Measurements from ENCODE around the gene ADAMTS14.
A peak's percentile ranks its signal among the peaks of the same experiment; 100 is the strongest.
"Not testable (repeated sequence)": the region's sequence is repeated elsewhere in the genome, so short reads cannot be mapped to it uniquely, and the experiment has no call there.

ADAMTS14 gene

DNA sequence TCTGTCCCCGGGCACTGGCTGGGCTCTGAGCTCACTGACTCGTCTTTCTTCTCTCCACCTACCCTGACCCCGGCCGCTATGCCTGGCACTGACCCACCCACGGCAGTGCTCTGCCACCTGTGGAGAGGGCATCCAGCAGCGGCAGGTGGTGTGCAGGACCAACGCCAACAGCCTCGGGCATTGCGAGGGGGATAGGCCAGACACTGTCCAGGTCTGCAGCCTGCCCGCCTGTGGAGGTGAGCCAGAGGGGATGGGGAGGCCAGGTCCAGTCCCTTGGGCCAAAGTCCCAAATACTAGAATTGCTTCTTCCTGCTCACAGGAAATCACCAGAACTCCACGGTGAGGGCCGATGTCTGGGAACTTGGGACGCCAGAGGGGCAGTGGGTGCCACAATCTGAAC is 85.5 kb downstream of the ADAMTS14 start:
- DNase-seq, result no peak

DNA sequence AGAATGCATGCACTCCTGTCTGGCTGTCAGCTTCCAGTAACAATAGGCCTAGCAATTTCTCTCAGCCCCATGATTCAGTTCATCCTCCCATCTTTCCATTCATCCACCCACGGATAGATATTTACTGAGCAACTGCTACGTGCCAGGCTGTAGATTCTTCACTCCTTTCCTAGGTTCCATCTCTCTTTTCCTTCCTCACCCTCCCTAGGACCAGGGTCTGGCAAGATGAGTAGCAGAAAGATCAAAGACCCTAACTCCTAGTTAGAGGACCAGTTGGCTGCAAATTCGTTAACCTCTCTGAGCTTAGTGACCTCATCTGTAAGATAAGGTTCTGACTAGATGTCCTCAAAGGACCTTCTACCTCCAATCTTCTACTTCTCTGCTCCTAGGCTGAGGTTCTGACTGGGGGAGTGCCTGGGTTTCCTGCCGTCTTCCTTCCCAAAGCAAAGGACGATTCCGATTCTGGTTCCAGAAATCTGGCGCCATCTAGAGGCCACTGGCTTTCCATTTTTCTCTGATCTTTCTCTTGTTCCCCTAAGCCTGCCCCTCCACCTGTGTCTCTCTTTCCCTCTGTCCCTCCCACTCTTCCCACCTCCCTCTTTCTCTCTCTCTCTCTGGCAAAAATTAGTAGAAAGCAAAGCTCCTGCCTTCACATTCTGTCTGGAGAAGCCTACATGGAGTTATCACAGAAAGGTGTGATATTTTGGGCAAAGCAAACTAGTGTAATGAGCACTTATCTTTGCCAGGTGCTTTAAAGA is 86.6 kb downstream of the ADAMTS14 start:
- DNase-seq, result peak; percentile 65 to 68

DNA sequence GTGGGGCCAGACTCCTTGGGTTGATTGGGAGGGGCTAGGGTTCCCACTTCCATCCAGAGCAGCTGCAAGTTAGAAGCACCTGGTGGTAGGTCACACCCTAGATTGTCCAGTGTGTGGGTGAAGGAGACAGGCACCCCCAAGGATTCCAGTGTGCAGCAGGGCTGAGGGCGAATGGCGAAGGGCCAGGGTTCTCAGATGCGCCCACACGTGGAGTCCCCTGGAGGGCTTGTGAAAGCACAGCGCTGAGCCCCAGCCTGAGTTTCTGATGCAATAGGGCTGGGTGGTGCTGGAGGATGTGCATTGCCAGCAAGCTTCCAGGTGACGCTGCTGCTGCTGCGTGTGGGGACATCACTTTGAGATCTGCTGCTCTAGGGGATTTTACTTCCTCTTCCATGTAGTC is 87.5 kb downstream of the ADAMTS14 start:
- peak in 1 of 2 experiments; percentile 1 for DNase-seq

DNA sequence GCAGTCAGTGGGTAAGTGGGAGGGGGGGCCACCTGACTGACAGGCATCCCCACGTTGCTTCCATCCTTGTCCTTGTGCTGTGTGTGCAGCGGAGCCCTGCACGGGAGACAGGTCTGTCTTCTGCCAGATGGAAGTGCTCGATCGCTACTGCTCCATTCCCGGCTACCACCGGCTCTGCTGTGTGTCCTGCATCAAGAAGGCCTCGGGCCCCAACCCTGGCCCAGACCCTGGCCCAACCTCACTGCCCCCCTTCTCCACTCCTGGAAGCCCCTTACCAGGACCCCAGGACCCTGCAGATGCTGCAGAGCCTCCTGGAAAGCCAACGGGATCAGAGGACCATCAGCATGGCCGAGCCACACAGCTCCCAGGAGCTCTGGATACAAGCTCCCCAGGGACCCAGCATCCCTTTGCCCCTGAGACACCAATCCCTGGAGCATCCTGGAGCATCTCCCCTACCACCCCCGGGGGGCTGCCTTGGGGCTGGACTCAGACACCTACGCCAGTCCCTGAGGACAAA is 88.0 kb downstream of the ADAMTS14 start:
- no peak for DNase-seq

DNA sequence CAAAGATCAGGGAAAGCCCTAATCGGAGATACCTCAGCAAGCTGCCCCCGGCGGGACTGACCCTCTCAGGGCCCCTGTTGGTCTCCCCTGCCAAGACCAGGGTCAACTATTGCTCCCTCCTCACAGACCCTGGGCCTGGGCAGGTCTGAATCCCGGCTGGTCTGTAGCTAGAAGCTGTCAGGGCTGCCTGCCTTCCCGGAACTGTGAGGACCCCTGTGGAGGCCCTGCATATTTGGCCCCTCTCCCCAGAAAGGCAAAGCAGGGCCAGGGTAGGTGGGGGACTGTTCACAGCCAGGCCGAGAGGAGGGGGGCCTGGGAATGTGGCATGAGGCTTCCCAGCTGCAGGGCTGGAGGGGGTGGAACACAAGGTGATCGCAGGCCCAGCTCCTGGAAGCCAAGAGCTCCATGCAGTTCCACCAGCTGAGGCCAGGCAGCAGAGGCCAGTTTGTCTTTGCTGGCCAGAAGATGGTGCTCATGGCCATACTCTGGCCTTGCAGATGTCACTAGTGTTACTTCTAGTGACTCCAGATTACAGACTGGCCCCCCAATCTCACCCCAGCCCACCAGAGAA is 88.8 kb downstream of the ADAMTS14 start:
- no peak for DNase-seq

DNA sequence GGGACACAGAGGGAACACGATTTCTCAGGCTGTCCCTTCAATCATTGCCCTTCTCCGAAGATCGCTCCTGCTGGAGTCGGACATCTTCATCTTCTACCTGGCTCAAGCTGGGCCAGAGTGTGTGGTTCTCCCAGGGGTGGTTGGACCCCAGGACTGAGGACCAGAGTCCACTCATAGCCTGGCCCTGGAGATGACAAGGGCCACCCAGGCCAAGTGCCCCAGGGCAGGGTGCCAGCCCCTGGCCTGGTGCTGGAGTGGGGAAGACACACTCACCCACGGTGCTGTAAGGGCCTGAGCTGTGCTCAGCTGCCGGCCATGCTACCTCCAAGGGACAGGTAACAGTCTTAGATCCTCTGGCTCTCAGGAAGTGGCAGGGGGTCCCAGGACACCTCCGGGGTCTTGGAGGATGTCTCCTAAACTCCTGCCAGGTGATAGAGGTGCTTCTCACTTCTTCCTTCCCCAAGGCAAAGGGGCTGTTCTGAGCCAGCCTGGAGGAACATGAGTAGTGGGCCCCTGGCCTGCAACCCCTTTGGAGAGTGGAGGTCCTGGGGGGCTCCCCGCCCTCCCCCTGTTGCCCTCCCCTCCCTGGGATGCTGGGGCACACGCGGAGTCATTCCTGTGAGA is 89.5 kb downstream of the ADAMTS14 start:
- DNase-seq, result no peak

DNA sequence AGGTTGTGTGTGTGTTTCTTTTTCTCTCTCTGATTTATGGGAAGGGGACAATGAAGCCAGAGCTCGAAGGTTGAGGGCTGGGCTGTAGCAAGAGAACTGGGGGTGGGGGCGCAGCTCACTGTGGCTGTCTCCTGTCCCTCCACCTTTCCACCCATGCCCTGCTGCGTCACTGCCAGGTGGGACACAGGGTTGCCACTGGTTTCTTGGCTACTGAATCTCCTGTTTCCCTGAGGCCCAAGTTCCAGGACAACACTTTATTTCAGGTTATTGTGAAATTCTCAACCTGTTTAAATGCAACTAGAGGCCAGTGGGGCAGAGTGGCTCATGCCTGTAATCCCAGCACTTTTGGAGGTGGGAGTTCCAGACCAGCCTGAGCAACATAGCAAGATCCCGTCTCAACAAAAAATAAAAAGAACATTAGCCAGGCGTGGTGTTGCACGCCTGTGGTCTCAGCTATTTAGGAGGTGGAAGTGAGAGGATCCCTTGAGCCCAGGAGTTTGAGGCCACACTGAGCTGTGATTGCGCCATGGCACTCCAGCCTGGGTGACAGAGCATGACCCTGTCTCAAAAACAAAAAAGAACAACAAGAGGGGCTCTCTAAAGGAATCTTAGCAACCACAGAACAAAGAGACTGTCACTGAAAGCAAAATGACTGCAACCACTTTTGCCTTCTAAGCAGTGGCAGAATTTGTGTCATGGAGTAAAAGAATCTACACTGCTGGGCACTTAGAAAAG is 90.3 kb downstream of the ADAMTS14 start:
- DNase-seq, result no peak

DNA sequence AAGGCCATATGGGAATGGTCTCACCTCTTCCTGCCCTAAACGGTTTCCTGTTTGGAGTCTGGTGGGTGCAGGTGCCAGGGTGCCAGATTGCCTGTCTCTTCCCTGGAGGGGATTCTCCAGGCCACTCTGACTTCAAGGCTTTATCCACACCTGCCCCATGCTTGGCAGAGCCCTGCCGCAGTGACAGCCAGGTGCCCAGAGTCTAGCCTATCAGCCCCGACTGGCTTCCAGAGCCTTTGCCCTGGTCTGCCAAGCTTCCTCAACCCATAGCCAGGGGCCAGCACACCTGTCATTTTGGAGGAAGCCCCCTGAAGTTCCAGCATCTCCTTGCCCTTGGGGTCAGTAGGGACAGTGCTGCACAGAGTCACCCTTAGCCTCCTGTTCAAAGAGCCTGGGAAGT is 91.3 kb downstream of the ADAMTS14 start:
- DNase-seq, result peak in 1 of 2 experiments; percentile 4

DNA sequence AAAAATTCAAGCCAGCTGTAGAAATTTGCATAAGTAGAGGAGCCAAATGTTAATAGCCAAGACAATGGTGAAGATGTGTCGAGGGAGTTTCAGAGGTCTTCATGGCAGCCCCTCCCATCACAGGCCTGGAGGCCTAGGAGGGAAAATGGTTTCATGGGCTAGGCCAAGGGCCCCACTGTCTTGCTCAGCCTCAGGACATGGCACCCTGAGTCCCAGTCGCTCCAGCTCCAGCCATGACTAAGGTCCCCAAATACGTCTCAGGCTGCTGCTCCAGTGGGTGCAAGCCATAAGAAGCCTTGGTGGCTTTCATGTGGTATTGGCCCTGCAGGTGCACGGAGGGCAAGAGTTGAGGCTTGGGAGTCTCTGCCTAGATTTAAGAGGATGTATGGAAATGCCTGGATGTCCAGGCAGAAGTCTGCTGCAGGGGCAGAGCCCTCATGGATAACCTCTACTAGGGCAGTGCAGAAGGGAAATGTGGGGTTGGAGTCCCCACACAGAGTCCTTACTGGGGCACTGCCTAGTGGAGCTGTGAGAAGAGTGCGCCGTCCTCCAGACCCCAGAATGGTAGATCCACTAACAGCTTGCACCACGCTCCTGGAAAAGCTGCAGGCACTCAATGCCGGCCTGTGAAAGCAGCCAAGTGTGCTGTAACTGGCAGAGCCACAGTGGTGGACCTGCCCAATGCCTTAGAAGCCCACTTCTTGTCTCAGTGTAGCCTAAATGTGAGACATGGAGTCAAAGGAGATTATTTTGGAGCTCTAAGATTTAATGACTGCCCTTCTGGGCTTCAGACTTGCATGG is 93.7 kb downstream of the ADAMTS14 start:
- no peak for DNase-seq

DNA sequence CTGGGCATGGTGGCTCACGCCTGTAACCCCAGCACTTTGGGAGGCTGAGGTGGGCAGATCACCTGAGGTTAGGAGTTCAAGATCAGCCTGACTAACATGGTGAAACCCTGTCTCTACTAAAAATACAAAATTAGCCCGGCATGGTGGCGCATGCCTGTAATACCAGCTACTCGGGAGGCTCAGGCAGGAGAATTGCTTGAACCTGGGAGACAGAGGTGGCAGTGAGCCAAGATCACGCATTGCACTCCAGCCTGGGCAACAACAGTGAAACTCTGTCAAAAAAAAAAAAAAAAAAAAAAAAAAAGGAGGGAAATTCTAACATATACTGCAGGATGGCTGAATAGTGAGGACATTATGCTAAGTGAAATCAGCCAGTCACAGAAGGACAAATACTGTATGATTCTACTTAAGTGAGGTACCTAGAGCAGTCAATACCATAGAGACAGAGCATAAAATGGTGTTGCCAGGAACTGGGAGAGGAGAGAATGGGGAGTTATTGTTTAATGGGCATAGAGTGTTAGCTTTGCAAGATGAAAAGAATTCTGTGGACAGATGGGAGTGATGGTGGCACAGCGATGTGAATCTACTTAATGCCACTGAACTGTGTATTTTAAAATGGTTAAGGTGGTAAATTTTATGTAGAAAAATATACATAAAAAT is 95.8 kb downstream of the ADAMTS14 start:
- DNase-seq, result not testable (repeated sequence)

DNA sequence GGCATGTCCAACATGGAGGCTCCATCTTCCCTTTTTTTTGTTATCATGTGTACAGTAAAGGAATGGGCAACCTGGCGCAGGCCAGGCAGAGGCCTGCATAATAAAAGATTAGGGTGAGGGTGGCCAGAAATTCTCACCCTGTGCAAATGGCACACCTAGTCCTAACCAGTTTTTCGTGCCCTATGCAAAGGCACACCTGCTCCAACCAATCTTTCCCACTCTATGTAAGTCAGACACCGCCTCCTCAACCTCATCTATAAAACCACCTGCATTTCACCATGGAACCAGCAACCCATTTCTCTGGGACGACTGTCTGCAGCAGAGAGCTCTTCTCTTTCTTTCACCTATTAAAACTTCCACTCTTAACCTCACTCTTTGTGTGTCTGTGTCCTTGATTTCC is 96.8 kb downstream of the ADAMTS14 start:
- DNase-seq, result no peak

DNA sequence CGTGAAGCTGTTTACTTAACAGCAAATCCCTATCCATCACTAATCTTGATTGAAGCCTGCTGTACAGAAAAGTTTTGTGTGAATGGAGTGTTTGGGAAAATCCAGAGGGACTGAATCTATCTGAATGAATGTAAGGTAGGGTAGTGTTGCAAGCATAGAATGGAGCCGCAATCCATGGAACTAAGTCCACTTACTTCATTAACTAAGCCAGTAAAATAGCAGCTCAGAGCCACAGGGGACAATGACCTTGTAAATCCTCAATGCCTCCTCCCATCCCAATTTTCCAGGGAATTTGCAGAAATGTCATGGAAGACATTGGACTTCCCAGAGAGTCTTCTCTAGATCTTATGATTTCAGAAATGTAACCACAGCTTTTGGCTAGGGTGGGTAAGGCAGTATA is 97.7 kb downstream of the ADAMTS14 start:
- DNase-seq, result no peak

DNA sequence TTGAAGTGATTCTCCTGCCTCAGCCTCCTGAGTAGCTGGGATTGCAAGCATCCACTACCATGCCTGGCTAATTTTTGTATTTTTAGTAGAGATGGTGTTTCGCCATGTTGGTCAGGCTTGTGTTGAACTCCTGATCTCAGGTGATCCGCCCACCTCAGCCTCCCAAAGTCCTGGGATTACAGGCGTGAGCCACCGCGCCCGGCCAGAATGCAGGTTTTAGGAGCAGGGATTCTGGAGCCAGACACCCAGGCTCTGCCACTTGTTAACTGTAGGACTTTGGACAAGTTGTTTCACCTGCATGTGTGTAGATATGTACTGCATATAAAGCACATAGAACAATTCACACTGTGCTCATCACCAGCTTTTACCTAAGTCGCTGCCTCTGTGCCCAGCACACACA is 98.2 kb downstream of the ADAMTS14 start:
- DNase-seq, result not testable (repeated sequence)

DNA sequence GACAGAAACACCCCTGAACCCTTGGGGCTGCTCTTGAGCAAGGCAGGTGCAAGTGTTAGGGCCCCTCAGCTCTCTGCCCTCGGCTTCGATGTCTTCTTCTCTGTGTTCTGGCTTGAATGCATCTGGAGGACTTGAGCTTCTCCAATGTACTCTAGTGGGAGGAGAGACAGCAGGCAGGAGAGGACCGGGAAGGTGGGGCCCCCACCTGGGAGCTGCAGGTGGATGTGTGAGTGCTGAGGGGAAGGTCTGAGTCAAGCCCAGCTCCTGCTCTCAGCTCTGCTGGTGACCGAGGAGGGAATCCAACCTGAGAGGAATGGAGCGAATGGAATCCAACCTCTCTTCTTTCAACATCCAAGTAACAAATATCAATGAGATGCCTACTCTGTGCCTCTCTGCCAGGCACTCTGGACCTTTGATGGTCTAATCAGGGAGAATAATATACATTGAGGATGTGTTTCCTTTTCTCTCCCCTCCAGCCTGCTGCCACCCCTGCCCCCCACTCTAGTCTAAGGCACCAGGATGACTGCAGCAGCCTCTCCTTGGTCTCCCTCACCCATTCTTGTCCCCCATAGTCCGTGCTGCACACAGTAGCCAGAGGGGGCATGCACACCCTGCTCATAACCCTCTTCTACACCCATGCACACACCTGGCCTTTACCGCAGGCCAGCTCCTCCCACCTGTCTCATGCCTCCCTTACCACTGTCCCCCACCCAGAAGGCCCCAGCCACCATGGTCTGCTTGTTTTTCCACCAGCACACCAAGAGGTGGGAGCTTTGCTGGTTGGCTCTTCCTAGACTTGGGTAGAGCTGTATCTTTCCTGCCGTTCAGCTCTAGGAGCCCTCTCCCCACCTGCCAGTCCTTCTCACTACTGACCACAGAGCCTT is 99.2 kb downstream of the ADAMTS14 start:
- no peak for DNase-seq

DNA sequence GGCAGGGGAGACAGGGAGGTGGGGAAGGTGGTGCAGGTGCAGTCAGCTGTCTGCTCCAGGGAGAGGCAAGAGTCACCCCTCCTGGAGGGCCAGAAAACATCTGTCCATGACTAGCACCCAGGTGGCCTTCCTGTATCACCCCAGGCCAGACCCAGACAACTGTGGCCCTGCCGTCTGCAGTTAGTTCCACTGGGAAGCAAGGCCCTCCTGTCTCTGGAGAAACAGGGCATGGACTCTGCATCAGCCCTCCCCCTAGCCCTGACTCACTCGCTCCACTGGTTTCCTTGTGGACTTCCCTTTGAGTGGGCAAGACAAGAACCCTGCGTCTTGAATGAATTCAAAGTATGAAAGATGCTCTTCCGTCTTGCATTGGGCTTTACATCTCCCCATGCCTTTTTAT is 100.3 kb downstream of the ADAMTS14 start:
- no peak for DNase-seq

DNA sequence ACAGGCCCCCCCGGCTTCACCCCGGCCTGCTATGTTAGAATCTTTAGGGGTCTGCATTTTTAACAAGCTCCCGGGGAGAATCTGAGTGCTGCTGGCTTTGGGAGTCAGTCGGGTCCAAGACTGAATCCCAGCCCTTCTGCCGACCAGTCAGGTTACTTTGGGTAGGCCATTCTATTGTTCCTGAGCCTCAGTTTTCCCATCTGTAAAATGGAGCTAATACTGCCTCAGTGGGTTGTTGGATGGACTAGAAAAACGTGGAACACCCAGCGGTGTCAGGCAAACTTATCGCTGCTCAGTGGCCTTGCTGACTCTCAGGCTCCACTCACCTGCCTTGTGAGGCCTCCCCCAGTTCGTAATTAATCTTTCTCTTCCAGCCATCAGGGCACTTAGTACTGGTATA is 101.2 kb downstream of the ADAMTS14 start:
- DNase-seq, result no peak

DNA sequence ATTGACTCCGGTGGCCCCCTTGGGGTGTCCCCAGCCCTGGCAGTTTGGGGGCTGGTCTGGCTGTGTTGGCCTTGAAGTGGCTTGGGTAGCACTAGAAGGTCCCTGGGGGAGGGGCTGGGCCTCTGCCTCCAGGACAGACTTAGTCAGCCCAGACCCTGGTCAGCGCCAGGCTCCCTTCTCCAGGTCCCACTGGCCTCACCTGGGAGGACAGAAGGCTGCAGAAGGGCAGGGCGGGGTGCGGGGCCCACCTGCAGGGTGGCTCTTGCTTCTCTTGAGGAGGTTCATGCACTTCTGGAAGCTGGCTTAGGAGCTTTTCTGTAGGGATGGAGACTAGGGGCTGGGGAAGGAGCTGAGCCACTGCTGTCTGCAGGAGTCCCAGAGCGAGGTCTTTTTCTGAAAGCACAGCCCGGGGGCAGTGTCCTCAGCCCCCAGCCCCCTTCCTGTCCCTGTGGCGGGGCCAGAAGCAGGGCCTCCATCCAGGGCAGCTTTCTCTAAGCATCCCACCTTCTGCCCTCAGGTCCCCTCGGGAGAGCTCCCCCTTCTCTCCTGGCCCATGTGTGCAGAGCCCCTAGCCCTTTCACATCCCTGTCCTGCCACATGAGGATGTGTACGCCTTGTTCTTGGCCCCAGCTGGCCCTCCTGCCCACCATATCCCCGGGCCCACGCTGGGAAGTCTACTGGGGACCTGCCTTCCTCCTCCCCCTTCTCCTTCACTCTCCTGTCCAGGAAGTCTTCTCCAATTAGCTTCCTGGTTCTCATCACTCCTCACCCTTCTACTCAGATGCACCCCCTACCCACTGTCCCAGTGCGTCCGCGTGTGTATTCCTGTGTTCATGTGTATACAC is 101.9 kb downstream of the ADAMTS14 start:
- DNase-seq, result no peak

DNA sequence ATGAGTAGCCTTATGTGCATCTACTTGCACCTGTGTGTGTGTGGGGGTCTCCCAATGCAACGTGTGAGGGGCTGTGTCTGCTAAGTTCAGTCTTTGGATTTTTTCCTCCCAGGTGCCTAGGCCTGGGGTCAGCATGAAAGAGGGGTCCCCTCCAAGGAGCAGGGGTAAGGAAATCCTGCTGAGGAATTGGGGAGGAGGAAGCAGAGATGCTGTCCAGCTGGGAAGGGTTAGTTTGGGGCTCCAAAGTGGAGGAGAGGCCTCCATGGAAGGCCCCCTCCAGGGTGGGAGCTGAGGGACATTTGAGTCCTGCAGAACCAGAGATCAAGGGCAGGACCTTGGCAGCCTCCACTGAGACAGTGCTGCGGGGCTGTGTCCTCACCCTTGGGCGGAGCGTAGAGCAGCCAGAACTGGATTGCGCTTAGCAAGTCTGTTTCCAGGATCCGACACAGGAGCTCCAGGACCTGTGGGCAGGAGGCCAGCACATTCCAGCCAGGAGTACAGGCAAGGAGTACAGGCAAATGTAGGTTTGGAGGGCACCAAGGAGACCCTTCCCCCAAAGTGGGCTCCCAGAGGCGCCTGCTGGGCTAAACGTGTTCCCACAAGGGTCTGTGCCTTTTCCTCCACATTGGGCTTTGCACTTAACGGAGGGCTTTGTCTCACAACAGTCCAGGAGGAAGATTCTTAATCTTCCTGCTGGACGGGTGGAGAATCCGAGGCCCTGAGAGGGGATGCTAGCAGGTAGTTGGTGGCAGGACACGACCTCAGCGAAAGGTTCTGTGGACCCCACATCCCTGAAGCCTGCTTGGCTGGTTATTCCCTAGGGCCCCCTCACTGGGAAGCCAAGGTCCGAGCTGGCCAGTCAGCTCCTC is 102.7 kb downstream of the ADAMTS14 start:
- DNase-seq, result no peak

Data from NCI-H2081 (cell line).